GM23248 (cell line): ENCODE results near the gene RPAP2. TPM values are rescaled to one million over a fixed set of nuclear protein-coding genes. Genes with fewer than 3 reads are reported as not detected.

Experiments used
- DNase-seq: peaks from one replicate; pipeline ENCODE4 v3.0.0-alpha.2; 2015
- H2AFZ ChIP-seq: fragments of 200-600 bp; sonication (generic); 2 replicates; pipeline ENCODE4 v1.6.1; 2016; ENCODE audit warnings: antibody characterized with exemption
- H3F3A ChIP-seq: fragments of 200-600 bp; sonication (generic); 2 replicates; pipeline ENCODE4 v1.6.1; 2016; ENCODE audit warnings: mild to moderate bottlenecking, antibody characterized with exemption, mixed run types; ENCODE audit not compliant: insufficient read depth
- H3K27ac ChIP-seq: fragments of 200-600 bp; sonication (generic); 2 replicates; pipeline ENCODE4 v1.5.1; 2016; ENCODE audit warnings: mild to moderate bottlenecking
- H3K27me3 ChIP-seq: fragments of 200-600 bp; sonication (generic); replicated peaks from 2 replicates; pipeline ENCODE4 v1.6.1; 2016; ENCODE audit warnings: mild to moderate bottlenecking; ENCODE audit not compliant: insufficient read depth
- H3K36me3 ChIP-seq: fragments of 200-600 bp; sonication (generic); 2 replicates; pipeline ENCODE4 v1.6.1; 2016; ENCODE audit warnings: low read depth, mild to moderate bottlenecking
- H3K4me1 ChIP-seq: fragments of 200-600 bp; sonication (generic); 2 replicates; pipeline ENCODE4 v1.6.1; 2016; ENCODE audit warnings: mild to moderate bottlenecking; ENCODE audit not compliant: insufficient read depth
- H3K4me2 ChIP-seq: fragments of 200-600 bp; sonication (generic); one replicate; pipeline ENCODE4 v1.6.1; 2016; ENCODE audit warnings: mild to moderate bottlenecking; ENCODE audit not compliant: unreplicated experiment
- H3K4me3 ChIP-seq: fragments of 200-600 bp; sonication (generic); 2 replicates; pipeline ENCODE4 v1.5.1; 2016; ENCODE audit warnings: mild to moderate bottlenecking
- H3K79me2 ChIP-seq: fragments of 200-600 bp; sonication (generic); 2 replicates; pipeline ENCODE4 v1.6.1; 2016; ENCODE audit warnings: mild to moderate bottlenecking; ENCODE audit not compliant: insufficient read depth
- H3K9ac ChIP-seq: fragments of 200-600 bp; sonication (generic); 2 replicates; pipeline ENCODE4 v1.6.1; 2016; ENCODE audit warnings: mild to moderate bottlenecking
- H3K9me2 ChIP-seq: fragments of 200-600 bp; sonication (generic); 2 replicates; pipeline ENCODE4 v1.6.1; 2016; ENCODE audit warnings: mixed run types, mild to moderate bottlenecking, moderate library complexity; ENCODE audit not compliant: insufficient read depth
- H3K9me3 ChIP-seq: fragments of 200-600 bp; sonication (generic); one replicate; pipeline ENCODE4 v1.6.1; 2017; ENCODE audit warnings: low read depth
- H4K20me1 ChIP-seq: fragments of 200-600 bp; sonication (generic); 2 replicates; pipeline ENCODE4 v1.6.0; 2016; ENCODE audit not compliant: insufficient read depth
- EZH2 ChIP-seq: fragments of 200-600 bp; sonication (generic); IDR thresholded peaks from 2 replicates; pipeline ENCODE4 v1.6.1; 2018; ENCODE audit warnings: antibody characterized with exemption, mild to moderate bottlenecking; ENCODE audit not compliant: insufficient read depth, poor library complexity, severe bottlenecking
- EZH2phosphoT487 ChIP-seq: fragments of 200-600 bp; sonication (generic); IDR thresholded peaks from 2 replicates; pipeline ENCODE4 v1.6.1; 2018; ENCODE audit warnings: antibody characterized with exemption, moderate library complexity, mild to moderate bottlenecking, low read depth; ENCODE audit not compliant: insufficient read depth
- WGBS, 2 experiments: methylation state at CpG; one replicate each; pipeline ENCODE4 v1.1.6; 2015 to 2017; ENCODE audit warnings: low lambda C conversion rate in 2 of 2, low coverage in 1 of 2; ENCODE audit errors: missing lambda C conversion rate in 2 of 2; 5-methylcytosine and 5-hydroxymethylcytosine counted together
- in situ Hi-C: fragments of 300-500 bp; cut with MboI; formaldehyde crosslinking; loops from 2 replicates; pipeline ENCODE4 v1.15.0; 2020
- polyA plus RNA-seq: library from polyadenylated mRNA; unstranded; fragments of >200 nt; fragmentation: Nextera tagmentation; extraction: Ambion mirVana; gene quantifications from 2 replicates; pipeline ENCODE4 v1.2.1, GENCODE V29; 2016
- total RNA-seq: library from RNA; depleted of rRNA; stranded (reverse); fragments of >200 nt; shearing (Covaris generic); gene quantifications from 2 replicates; pipeline ENCODE4 v1.2.3, GENCODE V29; 2014

Gene RPAP2
- total and polyA plus RNA-seq, 2 experiments from 2014 or later = 17.4 to 25.8 TPM

GRCh38 chr1:92408825-92409224 is 110.0 kb downstream of the RPAP2 start:
- in situ Hi-C loops = no loop called here
- H3K27me3 ChIP-seq = no peaks in the 10 kb centered on the region
- no peak overlapping the region for H3K4me3 ChIP-seq
- no peak overlapping the region for H2AFZ ChIP-seq
- no peaks in the 10 kb centered on the region for H3K9me3 ChIP-seq
- H3K4me2 ChIP-seq = no peak overlapping the region
- H3K27ac ChIP-seq = no peak overlapping the region
- H3K4me1 ChIP-seq = no peaks in the 10 kb centered on the region
- H4K20me1 ChIP-seq = no peaks in the 10 kb centered on the region
- H3K9me2 ChIP-seq = no peaks in the 10 kb centered on the region
- H3K36me3 ChIP-seq = no peaks in the 10 kb centered on the region
- no peak overlapping the region for H3K9ac ChIP-seq
- DNase-seq = peak; percentile 20
- no peaks in the 10 kb centered on the region for H3K79me2 ChIP-seq
- WGBS, 2 experiments = 89 to 96% methylated on average over 1 of the region's 1 CpG
- TF ChIP-seq EZH2phosphoT487 (no peak), EZH2 (no peak)
- no peaks in the 10 kb centered on the region for H3F3A ChIP-seq

GRCh38 chr1:92409946-92410549 is 111.2 kb downstream of the RPAP2 start:
- WGBS, 2 experiments = 45 to 49% methylated on average over 4 of the region's 4 CpGs
- Histone ChIP-seq H4K20me1 (no peaks in the 10 kb centered on the region), H3F3A (no peaks in the 10 kb centered on the region), H3K27ac (no peak overlapping the region), H3K9me2 (no peaks in the 10 kb centered on the region), H3K4me2 (no peak overlapping the region), H3K9ac (no peak overlapping the region), H3K4me3 (no peak overlapping the region), H3K79me2 (no peaks in the 10 kb centered on the region), H3K4me1 (no peaks in the 10 kb centered on the region), H3K9me3 (no peaks in the 10 kb centered on the region), H2AFZ (no peak overlapping the region), H3K27me3 (no peaks in the 10 kb centered on the region), H3K36me3 (no peaks in the 10 kb centered on the region)
- in situ Hi-C loops = no loop called here
- DNase-seq = no peak
- no peak for TF ChIP-seq EZH2phosphoT487
- no peak for TF ChIP-seq EZH2

GRCh38 chr1:92410706-92411105 is 111.8 kb downstream of the RPAP2 start:
- Histone ChIP-seq H3K9me3 (no peaks in the 10 kb centered on the region), H3K9me2 (no peaks in the 10 kb centered on the region), H3K27me3 (no peaks in the 10 kb centered on the region), H3K27ac (no peak overlapping the region), H3K4me3 (no peak overlapping the region), H3K4me1 (no peaks in the 10 kb centered on the region), H3K4me2 (no peak overlapping the region), H3K9ac (no peak overlapping the region), H3F3A (no peaks in the 10 kb centered on the region), H4K20me1 (no peaks in the 10 kb centered on the region), H3K79me2 (no peaks in the 10 kb centered on the region), H2AFZ (no peak overlapping the region), H3K36me3 (no peaks in the 10 kb centered on the region)
- WGBS, 2 experiments = 47 to 49% methylated on average over 3 of the region's 3 CpGs
- TF ChIP-seq EZH2 (no peak), EZH2phosphoT487 (no peak)
- in situ Hi-C loops = no loop called here
- DNase-seq = no peak

GRCh38 chr1:92411511-92411910 is 112.7 kb downstream of the RPAP2 start:
- H3K9ac ChIP-seq = no peak overlapping the region
- TF ChIP-seq EZH2 (no peak), EZH2phosphoT487 (no peak)
- no peaks in the 10 kb centered on the region for H3K27me3 ChIP-seq
- H3K27ac ChIP-seq = no peak overlapping the region
- in situ Hi-C loops = no loop called here
- H4K20me1 ChIP-seq = no peaks in the 10 kb centered on the region
- H3K79me2 ChIP-seq = no peaks in the 10 kb centered on the region
- peak; percentile 78 for DNase-seq
- H3K4me3 ChIP-seq = no peak overlapping the region
- no peaks in the 10 kb centered on the region for H3K4me1 ChIP-seq
- no peaks in the 10 kb centered on the region for H3K36me3 ChIP-seq
- no peak overlapping the region for H2AFZ ChIP-seq
- 35 to 45% methylated on average over 1 of the region's 1 CpG for WGBS, 2 experiments
- no peaks in the 10 kb centered on the region for H3K9me2 ChIP-seq
- no peaks in the 10 kb centered on the region for H3F3A ChIP-seq
- no peak overlapping the region for H3K4me2 ChIP-seq
- no peaks in the 10 kb centered on the region for H3K9me3 ChIP-seq

GRCh38 chr1:92419642-92420041 is 120.8 kb downstream of the RPAP2 start:
- 33 to 42% methylated on average over 4 of the region's 4 CpGs for WGBS, 2 experiments
- no peaks in the 10 kb centered on the region for H3K9me2 ChIP-seq
- TF ChIP-seq EZH2 (no peak), EZH2phosphoT487 (no peak)
- H3K36me3 ChIP-seq = no peaks in the 10 kb centered on the region
- no peak for DNase-seq
- H3K4me1 ChIP-seq = no peaks in the 10 kb centered on the region
- no peaks in the 10 kb centered on the region for H3K9me3 ChIP-seq
- H3K4me3 ChIP-seq = no peak overlapping the region
- H3K4me2 ChIP-seq = no peak overlapping the region
- H3K79me2 ChIP-seq = no peaks in the 10 kb centered on the region
- H3F3A ChIP-seq = no peaks in the 10 kb centered on the region
- no peaks in the 10 kb centered on the region for H4K20me1 ChIP-seq
- in situ Hi-C loops = no loop called here
- no peak overlapping the region for H2AFZ ChIP-seq
- no peaks in the 10 kb centered on the region for H3K27me3 ChIP-seq
- H3K27ac ChIP-seq = no peak overlapping the region
- H3K9ac ChIP-seq = no peak overlapping the region
